NAMALWA (cell line): Measurements from ENCODE around the gene ARPC4.

Experiments
- DNase-seq: peaks from one replicate; pipeline ENCODE4 v3.0.0-alpha.2; 2015; ENCODE audit warnings: low spot score

Gene ARPC4

DNA sequence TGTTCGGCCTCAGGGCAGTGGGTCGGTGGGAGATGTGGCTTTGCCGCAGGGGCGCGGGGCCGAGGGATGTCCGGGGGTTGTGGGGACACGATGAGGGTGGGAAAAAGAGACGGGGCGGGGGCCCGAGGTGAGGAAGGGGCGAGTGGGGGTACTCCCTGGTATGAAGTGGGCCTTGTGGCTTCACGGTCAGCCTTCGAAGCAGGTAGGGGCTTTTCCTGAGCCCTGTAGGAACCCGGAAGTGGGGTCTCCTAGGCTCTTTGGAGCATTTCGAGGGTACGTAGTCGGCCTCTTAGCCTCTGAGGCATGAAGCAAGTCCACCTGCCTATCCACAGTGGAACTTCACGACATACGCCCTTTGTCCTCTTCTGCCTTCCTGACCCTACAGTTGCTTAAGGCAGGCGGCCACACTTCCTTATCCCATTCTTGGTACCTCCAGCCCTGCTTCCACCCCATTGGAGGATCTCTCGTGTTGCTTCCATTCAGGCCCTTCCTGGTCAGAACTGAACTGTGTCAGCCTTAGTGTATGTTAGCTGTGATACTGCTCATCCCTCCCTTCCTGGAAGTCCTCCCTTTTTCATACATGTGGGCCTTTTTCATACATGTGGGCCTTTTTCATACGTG is 389 bp downstream of the ARPC4 start:
- DNase-seq, result peak; percentile 62

- DNase-seq, result no peak
Measured at GRCh38 chr3:9794400-9794799, 1.5 kb downstream of the ARPC4 start.

GRCh38 chr3:9795207-9795606 is 2.3 kb downstream of the ARPC4 start:
- peak; percentile 69 for DNase-seq

- no peak for DNase-seq
Measured at GRCh38 chr3:9797196-9797945, 4.5 kb downstream of the ARPC4 start.

GRCh38 chr3:9800529-9800928 is 7.6 kb downstream of the ARPC4 start:
- DNase-seq, result no peak

DNA sequence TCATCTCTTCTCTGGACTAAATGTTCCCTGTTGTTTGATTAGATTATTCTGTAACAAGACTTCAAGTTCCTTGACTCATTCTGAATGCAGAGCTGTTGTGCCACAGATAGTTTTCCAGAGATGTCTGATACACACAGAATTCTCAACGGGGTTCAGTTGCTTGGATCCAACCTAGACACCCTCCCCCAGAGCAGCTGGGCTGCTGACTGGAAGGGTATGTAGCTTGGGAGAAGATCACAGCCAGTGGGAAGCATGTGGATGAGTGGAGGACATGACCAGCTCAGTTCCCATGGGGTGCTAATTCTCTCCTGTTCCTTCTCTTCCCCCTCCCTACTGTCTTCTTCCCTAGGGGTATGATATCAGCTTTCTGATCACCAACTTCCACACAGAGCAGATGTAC is 10.6 kb downstream of the ARPC4 start:
- DNase-seq, result no peak

- DNase-seq, result no peak
Measured at GRCh38 chr3:9804996-9805395, 12.1 kb downstream of the ARPC4 start.

DNA sequence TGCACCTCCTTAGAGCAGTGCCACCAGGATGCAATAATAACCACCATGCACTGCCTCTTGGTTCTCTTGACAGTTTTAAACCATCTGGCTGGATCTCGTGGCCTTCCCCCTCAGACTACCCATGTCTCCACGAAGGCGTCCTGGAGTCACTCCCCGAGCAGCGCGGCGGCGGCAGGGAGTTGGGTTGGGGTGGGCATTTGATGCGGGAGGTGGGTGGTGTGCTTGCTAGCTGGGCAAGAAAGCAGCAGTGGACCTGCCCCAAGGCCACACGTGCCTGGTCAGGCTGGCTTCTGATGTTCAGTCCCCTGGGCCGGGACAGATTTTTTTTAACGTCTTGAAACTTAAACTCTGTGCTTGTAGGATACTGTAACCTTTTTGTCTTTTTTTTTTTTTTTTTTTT is 13.3 kb downstream of the ARPC4 start:
- DNase-seq, result no peak

GRCh38 chr3:9806688-9807589 is 14.1 kb downstream of the ARPC4 start:
- DNase-seq, result no peak

DNA sequence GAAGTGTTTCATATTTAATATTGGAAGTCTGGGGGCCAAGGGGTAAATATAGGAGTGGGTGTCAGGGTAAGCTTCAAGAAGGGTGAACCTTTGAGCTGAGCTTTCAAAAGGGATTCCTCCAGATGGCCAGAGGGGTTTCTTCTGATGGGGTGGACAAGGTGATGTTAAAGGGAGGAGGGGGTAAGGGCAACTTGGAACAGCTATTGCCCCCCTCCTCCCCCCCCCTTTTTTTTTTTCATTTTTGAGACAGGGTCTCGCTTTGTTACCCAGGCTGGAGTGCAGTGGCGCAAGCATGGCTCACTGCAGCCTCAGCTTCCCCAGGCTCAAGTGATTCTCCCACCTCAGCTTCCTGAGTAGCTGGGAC is 15.1 kb downstream of the ARPC4 start:
- no peak for DNase-seq

- peak; percentile 68 for DNase-seq
Measured at GRCh38 chr3:9808345-9809037, 15.6 kb downstream of the ARPC4 start.

- DNase-seq, result no peak
Measured at GRCh38 chr3:9809239-9809614, 16.3 kb downstream of the ARPC4 start.

DNA sequence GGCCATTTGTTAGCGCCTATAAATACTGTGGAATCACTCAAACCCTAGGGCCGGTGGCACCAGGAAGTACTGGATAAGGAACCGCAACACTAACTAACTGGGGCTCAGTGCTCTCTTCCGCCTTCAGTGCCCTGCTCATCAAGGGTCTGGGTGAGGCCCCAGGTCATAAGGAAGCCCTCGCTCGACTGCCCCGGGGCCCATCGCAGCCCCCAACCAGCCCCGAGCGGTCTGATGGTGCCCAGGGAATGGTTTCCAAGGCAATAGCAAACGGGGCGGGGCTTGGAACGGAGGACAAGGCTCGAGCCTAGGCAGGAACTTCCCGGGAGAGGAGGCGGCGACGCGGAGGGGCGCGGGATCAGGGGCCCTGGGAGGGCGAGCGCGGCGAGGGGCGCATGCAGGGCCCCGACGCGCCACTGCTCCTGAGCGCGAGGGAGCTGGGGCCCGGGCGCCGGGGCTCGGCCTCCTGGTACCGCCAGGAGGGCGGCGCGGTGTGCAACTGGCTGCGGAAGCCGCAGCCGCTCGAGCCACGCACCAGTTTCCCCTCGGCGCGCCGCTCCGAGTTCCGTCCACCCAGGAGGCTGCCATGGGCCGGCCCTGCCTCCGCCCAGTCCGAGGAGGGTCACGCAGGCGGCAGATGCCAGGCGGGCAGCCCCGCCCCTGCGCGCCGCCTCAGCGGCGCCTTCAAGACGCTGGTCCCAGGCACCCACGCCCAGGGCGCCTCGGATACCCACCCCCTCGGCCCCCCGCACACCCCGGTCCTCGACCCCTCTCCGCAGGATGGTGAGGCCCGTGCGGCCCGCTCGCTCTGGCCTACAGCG is 16.9 kb downstream of the ARPC4 start, which contains the start of gene TTLL3:
TSS of gene TTLL3 (plus strand) at position 648 of the 818 bp plus-strand sequence. CDS start 400 bp downstream, outside the sequence.
- DNase-seq, result peak; percentile 59

- no peak for DNase-seq
Measured at GRCh38 chr3:9810433-9810770, 17.5 kb downstream of the ARPC4 start.

DNA sequence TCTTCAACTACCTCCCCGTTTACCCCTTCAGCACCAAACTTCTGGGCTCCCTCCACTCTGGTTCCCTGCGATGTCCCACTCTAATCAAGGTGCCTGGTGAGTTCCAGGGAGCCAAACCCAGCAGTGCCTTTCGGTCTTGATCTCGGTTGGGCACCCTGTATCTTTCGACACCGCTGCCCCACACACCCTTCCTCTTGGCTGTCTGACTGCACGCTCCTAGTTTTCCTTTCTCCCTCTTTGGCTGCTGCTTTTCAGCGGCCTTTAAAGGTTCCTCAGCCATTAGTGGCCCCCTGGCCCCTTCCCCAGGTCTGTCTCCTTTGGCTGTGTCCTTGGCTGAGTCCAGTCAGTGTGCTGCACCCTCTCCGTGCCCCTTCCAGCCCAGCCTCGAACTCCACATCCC is 18.0 kb downstream of the ARPC4 start:
- no peak for DNase-seq

DNA sequence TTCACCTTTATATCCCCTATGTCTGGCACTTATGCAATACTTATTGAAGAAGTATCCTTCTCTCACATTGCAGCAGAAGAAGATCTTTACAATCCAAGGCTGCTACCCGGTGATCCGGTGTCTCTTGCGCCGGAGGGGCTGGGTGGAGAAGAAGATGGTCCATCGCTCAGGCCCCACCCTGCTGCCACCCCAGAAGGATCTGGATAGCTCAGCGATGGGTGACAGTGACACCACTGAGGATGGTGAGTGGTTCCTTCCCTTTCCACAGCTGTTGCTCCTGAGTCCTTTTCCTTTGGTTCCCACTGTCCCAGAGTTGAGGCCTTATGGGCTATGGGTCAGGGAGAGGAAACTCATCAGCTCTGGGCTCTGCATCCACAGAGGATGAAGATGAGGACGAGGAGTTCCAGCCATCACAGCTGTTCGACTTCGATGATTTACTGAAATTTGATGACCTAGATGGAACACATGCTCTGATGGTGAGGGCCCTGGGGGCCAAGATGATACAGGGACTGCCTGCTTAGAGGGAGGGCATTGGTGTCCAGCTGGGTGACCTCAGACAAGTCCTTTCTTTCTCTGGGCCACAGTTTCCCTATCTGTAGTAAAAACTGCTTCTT is 20.1 kb downstream of the ARPC4 start:
- DNase-seq, result no peak

- DNase-seq, result no peak
Measured at GRCh38 chr3:9815986-9816385, 23.1 kb downstream of the ARPC4 start.

DNA sequence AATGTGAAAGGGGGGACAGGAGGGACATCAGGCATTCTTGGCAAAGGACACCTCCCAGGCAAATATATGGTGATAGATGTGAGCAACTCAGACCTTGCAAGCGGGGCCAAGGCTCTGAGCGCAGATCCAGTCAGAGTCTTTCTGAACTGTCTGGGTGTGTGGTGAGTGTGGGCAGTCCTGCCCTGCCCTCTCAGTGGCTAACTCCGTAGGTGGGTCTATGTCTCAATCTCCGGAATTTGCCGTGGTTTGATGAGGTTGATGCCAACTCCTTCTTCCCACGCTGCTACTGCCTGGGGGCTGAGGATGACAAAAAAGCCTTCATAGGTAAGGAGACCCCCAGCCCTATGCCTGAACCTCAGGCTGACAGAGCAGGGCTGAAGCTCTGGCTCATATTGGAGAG is 24.6 kb downstream of the ARPC4 start:
- no peak for DNase-seq

DNA sequence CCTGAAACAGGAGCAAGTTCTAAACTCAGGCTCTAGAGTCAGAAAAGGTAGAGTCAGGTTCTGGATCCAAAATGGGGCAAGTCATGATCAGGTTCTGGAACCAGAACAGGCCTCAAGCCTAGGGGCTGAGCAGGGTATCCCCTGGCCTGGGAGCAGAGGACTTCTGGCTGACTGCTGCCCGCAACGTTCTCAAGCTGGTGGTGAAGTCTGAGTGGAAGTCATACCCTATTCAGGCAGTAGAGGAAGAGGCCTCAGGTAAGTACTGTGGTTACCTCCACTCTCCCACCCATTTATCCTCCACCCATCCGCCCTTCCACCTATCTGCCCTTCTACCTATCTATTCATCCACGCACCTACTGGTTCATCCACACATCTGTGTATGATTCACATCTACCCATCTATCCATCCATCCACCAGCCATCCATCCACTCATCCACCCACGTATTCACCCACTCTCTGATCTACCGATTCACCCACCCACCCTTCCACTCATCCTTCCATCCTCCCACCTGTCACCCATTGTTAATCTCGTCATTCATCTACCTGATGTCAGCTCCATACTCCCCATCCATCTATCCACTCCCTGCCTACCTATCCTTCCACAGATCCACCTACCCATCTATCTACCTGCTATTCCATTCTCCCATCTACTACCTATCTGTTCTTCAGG is 25.9 kb downstream of the ARPC4 start:
- no peak for DNase-seq

- no peak for DNase-seq
Measured at GRCh38 chr3:9820543-9820942, 27.7 kb downstream of the ARPC4 start.
